ENCODE measurements around the gene SLC45A1. TPM values are rescaled to one million over a fixed set of nuclear protein-coding genes. Genes with fewer than 3 reads are reported as not detected.

The SLC45A1 gene
- polyA plus RNA-seq, 1 donor (not counting 4 experiments of a cell fraction or from before 2014, with no cell fraction given), result 0.14 TPM

- no peak overlapping the region for H3K9ac ChIP-seq (ENCODE audit: control insufficient read depth, extremely low read depth, insufficient read depth, low read length)
- no peaks in the 10 kb centered on the region for H3K9me3 ChIP-seq (ENCODE audit: control insufficient read depth, low read depth, low read length)
- H3K4me2 ChIP-seq (ENCODE audit: control insufficient read depth, extremely low read depth, insufficient read depth, low read depth, low read length), result no peak overlapping the region
- no peaks in the 10 kb centered on the region for H4K20me1 ChIP-seq (ENCODE audit: control insufficient read depth, extremely low read depth, insufficient read depth, low read length)
- H2AFZ ChIP-seq (ENCODE audit: control insufficient read depth, low read length), result no peak overlapping the region
- H3K9me1 ChIP-seq (ENCODE audit: control insufficient read depth, extremely low read depth, insufficient read depth, low read length), result no peaks in the 10 kb centered on the region
- H3K4me1 ChIP-seq (ENCODE audit: control insufficient read depth, extremely low read depth, insufficient read depth, low read length), result no peaks in the 10 kb centered on the region
- dilution Hi-C loops (cut with MboI; ENCODE audit: extremely low pct_ligation_motif_present, low sequenced_read_pairs), result no loop called here
- no peak overlapping the region for H3K4me3 ChIP-seq (ENCODE audit: control insufficient read depth in 2 of 3, extremely low read depth in 1 of 3, insufficient read depth in 2 of 3, low read depth in 1 of 3, low read length in 3 of 3)
- H3K79me2 ChIP-seq (ENCODE audit: control insufficient read depth, insufficient read depth, low read length), result no peaks in the 10 kb centered on the region
- TF ChIP-seq EZH2 (IDR thresholded peaks at IDR 0.05; ENCODE audit: low read length) (no peak), CTCF (optimal IDR thresholded peaks at IDR 0.05 in 1 of 3, IDR thresholded peaks at IDR 0.05 in 1 of 3, conservative IDR thresholded peaks at IDR 0.05 in 1 of 3; ENCODE audit: extremely low read depth in 1 of 3, insufficient read depth in 2 of 3, low read length in 3 of 3) (no peak)
- DNase-seq (ENCODE audit: low read depth, low spot score) (no peak), FAIRE-seq (no peak)
- no peaks in the 10 kb centered on the region for H3K27me3 ChIP-seq (ENCODE audit: control insufficient read depth, extremely low read depth, insufficient read depth, low read length)
- H3K36me3 ChIP-seq (ENCODE audit: control insufficient read depth in 2 of 2, extremely low read depth in 1 of 2, insufficient read depth in 2 of 2, low read length in 2 of 2), result no peaks in the 10 kb centered on the region
- H3K27ac ChIP-seq (ENCODE audit: control insufficient read depth, insufficient read depth, low read length), result no peak overlapping the region
Observed at GRCh38 chr1:8334106-8334851, 16.4 kb downstream of the SLC45A1 start.

- TF ChIP-seq EZH2 (IDR thresholded peaks at IDR 0.05; ENCODE audit: low read length) (no peak), CTCF (optimal IDR thresholded peaks at IDR 0.05 in 1 of 3, IDR thresholded peaks at IDR 0.05 in 1 of 3, conservative IDR thresholded peaks at IDR 0.05 in 1 of 3; ENCODE audit: extremely low read depth in 1 of 3, insufficient read depth in 2 of 3, low read length in 3 of 3) (no peak)
- H3K36me3 ChIP-seq (ENCODE audit: control insufficient read depth in 2 of 2, extremely low read depth in 1 of 2, insufficient read depth in 2 of 2, low read length in 2 of 2), result no peaks in the 10 kb centered on the region
- H3K27ac ChIP-seq (ENCODE audit: control insufficient read depth, insufficient read depth, low read length), result no peak overlapping the region
- FAIRE-seq, result no peak
- no peaks in the 10 kb centered on the region for H4K20me1 ChIP-seq (ENCODE audit: control insufficient read depth, extremely low read depth, insufficient read depth, low read length)
- H3K4me3 ChIP-seq (ENCODE audit: control insufficient read depth in 2 of 3, extremely low read depth in 1 of 3, insufficient read depth in 2 of 3, low read depth in 1 of 3, low read length in 3 of 3), result no peak overlapping the region
- no peak overlapping the region for H2AFZ ChIP-seq (ENCODE audit: control insufficient read depth, low read length)
- H3K27me3 ChIP-seq (ENCODE audit: control insufficient read depth, extremely low read depth, insufficient read depth, low read length), result no peaks in the 10 kb centered on the region
- no peak overlapping the region for H3K4me2 ChIP-seq (ENCODE audit: control insufficient read depth, extremely low read depth, insufficient read depth, low read depth, low read length)
- no peaks in the 10 kb centered on the region for H3K9me3 ChIP-seq (ENCODE audit: control insufficient read depth, low read depth, low read length)
- no peak overlapping the region for H3K9ac ChIP-seq (ENCODE audit: control insufficient read depth, extremely low read depth, insufficient read depth, low read length)
- no peaks in the 10 kb centered on the region for H3K79me2 ChIP-seq (ENCODE audit: control insufficient read depth, insufficient read depth, low read length)
- dilution Hi-C loops (cut with MboI; ENCODE audit: extremely low pct_ligation_motif_present, low sequenced_read_pairs), result no loop called here
- H3K9me1 ChIP-seq (ENCODE audit: control insufficient read depth, extremely low read depth, insufficient read depth, low read length), result no peaks in the 10 kb centered on the region
- no peaks in the 10 kb centered on the region for H3K4me1 ChIP-seq (ENCODE audit: control insufficient read depth, extremely low read depth, insufficient read depth, low read length)
- DNase-seq (ENCODE audit: low read depth, low spot score), result no peak
Observed at GRCh38 chr1:8335246-8335645, 17.3 kb downstream of the SLC45A1 start.
